GM19438 (cell line): Measurements from ENCODE around the gene NCAM1.
"Not testable (repeated sequence)": the region's sequence is repeated elsewhere in the genome, so short reads cannot be mapped to it uniquely, and the experiment has no call there.

Experiments used
- ATAC-seq: cut with Tn5 transposase; IDR thresholded peaks from one replicate; pipeline ENCODE4 v1.9.1; 2021; ENCODE audit warnings: low read depth; ENCODE audit not compliant: unreplicated experiment

The NCAM1 gene

DNA sequence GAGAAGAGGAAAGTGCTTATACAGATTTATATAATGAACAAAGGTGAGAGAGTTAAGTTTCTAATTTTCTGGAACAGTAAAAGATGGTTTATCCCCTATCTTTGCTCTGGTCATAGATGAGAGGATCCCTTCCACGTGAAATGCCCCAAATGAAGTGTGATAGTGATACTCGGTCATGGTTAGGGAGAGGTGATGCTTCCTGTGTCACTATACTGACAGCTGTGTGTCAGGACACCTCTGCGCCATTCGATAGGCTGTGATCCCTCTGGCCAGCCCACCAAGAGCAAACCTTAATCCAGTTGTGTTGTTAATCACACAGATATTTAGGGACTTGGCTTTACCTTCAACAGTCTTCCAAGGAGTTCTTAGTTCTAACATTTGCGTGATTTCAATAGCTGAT lies 57.7 kb downstream of the NCAM1 start:
- ATAC-seq = no peak

- no peak for ATAC-seq
Measured at GRCh38 chr11:113019711-113020110, 58.5 kb downstream of the NCAM1 start.

DNA sequence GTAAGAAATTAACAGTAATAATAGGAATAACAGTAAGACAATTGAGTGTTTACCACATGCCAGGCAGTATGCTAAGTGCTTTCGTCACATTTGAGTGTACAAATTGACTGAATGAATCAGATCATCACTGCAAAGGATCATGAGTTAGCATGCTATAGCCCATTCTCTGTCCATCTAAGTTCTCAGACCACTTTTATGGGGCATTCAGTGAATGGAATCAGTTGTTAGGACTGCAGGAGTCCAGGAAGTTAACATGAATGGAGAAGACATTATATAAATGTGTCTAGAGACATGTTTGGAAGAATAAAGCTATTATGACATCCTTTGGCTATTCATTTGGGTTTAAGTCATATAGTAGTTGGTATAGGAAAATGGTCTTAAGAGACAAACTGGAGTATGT lies 59.9 kb downstream of the NCAM1 start:
- ATAC-seq = no peak

- ATAC-seq = no peak
Measured at GRCh38 chr11:113022262-113022661, 61.0 kb downstream of the NCAM1 start.

- ATAC-seq = no peak
Measured at GRCh38 chr11:113023228-113023627, 62.0 kb downstream of the NCAM1 start.

DNA sequence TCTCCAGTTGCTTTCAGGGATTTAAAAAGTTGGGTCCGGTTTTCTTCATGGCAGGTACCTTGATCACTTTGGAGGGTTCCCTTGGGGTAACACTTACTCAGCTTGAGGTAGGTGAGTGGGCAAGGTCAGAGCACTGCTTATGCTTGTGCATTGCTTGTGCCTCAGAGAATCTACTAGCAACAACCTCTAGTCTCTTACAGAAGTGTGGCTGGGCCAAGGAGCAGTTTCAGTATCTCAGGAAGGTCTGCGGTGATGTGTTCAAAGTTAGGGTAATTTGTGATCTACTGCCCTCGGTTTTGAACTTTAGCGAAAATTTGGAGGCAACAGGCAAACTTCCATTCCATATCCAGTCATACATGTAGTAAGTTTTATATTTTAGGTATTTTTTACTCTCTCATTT lies 62.8 kb downstream of the NCAM1 start:
- ATAC-seq = no peak

DNA sequence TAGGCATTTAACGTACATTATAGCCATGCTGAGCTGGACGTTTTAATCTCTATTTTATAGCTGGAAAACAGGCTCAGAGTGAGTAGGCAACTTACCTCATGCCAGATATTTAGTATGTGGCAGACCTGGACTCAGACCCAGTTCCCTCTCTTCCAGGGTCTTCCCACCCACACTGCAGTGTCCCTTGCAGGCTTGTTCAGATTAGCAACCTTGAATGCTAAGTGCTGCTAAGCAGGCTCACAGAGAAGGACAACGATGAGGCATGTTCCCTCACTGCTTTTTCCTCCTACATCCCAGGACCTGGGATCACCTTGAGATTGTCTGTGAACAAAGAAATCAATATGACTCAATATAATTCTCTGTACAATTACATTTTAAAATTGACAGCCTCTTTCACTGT lies 65.6 kb downstream of the NCAM1 start:
- ATAC-seq = no peak

DNA sequence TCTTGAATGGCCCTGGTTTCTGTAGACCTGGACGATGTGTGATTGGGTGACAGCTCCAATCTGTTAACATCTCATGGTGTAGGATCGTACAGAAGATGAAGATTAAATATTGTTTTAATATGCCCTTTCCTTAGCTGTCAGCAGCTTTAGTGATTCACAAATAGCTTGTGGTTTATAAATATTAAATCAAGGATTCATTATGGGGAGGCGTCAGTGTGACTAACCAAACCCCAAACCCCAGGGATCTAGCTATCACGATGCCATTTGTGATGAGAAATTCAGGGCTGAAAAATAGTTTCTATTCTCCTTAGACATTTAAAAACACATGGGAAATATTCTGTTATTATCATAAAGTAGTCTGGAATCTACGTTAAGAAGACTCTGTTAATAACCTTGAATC lies 73.4 kb downstream of the NCAM1 start:
- ATAC-seq = no peak

DNA sequence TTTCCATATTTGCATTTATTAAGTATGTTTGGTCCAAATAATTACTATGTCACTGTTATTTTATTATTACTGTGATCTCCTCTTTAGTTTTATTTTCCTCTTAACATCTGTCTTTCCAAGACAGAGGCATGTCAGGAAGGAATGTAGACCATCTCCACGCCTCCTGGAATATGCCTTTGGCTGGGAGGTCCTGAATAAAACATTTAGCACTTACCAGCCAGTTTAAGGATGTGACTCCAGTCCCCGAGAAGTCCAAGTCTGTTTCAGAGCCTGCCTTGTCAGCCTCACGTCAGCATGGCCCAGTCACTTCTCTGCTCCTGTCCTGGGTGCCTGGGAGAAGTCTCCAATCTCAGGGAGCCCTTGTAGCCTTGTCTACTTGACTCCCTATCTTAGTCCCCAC lies 74.5 kb downstream of the NCAM1 start:
- no peak for ATAC-seq

DNA sequence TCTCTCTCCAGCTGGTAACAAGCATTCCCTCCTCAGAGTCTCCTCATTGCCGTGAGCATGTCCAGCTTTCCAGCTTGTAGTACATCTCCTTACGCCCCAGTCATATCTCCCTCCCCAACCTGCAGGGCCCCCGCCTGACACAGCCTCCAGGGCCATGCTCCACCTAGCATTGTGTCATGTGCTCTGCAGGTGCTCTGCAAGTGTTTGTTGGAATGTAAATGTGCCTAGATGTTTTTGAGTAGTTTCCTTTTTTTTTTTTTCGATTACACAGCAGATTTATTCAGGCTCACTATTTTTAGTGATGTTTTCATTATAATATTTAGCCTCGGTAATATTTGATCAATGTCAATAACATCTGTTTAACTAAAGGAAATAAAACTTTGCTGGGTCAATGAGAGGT lies 82.5 kb downstream of the NCAM1 start:
- no peak for ATAC-seq

- ATAC-seq = no peak
Measured at GRCh38 chr11:113045146-113045545, 83.9 kb downstream of the NCAM1 start.

GRCh38 chr11:113046866-113047265 lies 85.6 kb downstream of the NCAM1 start:
- ATAC-seq = no peak

DNA sequence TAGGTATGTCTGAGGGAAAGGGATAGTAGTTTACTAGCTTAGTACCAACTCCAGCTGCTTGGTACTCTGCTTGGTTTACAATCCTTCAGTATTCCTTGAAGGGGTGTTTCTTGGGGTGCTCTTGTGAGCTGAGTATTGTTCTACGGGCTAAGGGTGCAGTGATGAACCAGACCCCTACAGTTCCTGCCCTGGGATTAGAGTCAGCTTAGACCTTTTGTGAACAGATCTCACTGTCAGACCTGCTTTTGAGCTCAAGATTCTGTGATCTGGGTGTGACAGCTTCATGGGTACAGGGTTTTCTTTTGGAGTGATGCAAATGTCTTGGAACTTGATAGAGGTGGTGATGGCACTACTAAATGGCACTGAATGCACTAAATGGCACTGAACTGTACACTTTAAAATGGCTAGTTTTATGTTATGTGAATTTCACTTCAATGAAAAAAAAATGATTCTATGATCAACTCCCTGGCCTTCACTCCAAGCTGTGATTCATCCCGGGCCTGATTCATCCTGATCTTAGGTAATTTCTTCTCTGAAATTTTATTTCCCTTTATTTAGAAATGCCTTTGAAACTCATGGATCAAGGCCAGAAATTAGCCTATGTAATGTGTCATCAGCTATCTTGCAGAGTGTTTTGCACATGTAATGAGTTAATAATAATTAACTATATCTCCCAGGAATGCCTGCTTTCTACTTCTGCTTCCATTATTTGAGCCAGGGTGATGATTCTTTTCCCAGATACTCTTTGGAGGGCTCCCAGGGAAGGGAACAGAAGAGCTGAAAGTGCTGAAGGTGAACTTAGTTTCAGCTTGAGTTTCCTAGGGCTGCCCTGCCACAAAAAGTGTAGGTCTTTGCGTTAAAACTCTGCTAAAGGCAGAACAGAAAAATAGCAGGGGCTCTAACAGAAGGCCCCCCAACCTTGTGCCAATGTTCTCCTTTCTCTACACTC lies 87.9 kb downstream of the NCAM1 start:
- ATAC-seq = no peak

- ATAC-seq = not testable (repeated sequence)
Measured at GRCh38 chr11:113053042-113053441, 91.8 kb downstream of the NCAM1 start.

GRCh38 chr11:113057038-113057437 lies 95.8 kb downstream of the NCAM1 start:
- no peak for ATAC-seq

GRCh38 chr11:113059548-113059947 lies 98.3 kb downstream of the NCAM1 start:
- ATAC-seq = no peak

DNA sequence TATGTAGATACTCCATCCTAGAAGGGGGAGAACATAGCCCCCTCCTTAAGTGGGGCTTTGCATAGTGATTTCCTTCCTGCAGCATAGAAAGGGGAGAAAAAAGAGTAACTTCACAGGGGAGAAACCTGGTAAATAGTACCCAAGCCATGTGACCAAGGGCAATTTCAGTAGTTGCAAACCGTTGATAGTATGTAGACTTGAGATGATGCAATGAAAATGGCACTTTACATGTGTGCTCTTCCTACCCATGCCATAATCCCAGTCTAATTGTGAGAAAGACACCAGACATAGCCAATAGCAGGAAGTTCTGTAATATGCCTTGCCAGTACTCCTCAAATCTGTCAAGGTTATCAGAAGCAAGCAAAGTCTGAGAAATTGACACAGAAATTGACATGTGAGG lies 104.1 kb downstream of the NCAM1 start:
- ATAC-seq = no peak

DNA sequence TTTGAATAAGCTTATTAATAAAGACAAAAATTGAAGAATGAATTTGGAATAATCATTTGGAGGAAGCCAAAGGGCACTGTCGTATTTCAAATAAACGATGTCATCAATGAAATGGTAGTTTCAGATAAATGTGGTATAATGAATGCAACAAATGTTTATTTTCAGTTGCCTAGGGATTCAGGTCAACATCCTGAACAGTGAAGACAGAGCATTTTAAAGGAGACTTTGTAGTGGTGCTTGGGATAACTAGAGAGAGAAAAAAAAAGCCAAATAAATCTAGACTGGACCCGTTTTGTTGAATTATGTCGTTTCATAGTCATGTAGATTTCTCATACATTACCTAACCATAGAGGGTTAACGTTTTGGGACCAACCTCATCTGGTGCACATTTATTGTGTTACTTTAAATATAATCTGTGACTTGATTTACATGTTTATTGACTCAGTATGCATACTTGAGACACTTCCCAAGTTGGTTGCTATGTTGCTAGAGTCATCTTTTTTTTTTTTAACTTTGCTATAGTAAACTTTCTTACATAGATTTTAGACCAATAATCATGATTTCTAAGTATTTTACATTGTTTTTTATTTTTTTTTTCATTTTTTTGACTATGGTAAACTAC lies 111.1 kb downstream of the NCAM1 start:
- ATAC-seq = no peak

DNA sequence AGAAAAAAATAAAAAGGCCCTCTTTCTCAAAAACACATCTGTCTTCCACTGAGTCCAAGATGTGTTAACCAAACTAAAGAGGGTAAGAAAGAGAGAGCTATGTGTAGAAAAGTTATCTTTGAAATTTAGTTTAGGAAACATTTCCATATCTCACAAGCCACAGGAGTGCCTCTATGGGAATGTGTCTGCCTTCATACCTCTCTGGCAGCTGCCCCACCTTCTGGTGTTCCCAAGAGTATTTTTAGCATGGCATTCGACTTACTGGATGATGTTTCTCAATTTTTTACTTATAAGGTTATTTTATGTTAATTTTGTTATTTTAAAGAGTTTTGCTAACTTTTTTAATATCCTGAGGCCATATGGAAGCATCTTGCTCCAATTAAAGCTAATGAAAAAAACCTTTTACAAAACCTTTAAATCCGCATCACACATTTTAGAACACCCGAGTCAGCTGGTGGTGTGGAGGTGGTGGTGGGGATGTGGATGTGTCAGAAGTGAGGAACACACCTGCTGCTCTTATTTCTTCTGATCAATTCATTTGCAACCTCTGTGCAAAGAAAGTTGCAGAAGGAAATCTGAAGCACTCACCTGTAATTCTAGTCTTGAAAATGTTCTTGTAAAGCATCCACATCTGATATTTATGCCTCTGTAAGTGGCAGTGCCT lies 112.2 kb downstream of the NCAM1 start:
- no peak for ATAC-seq

DNA sequence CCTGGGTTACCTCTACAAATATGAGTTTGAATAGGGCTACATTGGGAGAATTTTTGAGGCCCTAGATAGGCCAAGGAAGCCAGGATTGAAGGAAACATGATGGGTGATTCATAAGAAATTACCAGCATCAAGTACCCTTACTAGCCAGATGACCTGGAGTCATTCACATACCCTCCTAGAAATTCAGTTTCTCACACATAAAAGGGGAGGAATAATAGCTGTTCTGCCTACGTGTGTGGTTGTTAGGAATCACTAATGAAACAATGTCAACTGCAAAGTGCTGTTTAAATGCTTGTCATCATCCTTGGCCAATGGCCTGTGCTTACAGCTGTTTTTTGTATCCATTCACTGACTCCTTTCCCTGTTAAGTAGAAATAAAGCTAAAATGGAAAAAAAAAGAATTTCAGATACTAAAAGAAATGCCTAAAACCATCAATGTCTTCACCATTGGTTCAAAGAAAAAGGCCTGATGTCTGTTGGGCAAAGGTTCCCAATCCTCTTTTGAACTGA lies 114.4 kb downstream of the NCAM1 start:
- ATAC-seq = no peak

GRCh38 chr11:113077379-113077778 lies 116.2 kb downstream of the NCAM1 start:
- ATAC-seq = no peak
